WTC11 (cell line): Measurements from ENCODE around the gene ADAMTS18. TPM values are rescaled to one million over a fixed set of nuclear protein-coding genes. Genes with fewer than 3 reads are reported as not detected.

Source experiments
- ATAC-seq: fragments of 200-7000 bp; cut with Tn5 transposase; 2 replicates; pipeline ENCODE4 v1.10.0; 2021; ENCODE audit warnings: mild to moderate bottlenecking, moderate library complexity
- CTCF ChIA-PET: fragments of 300-600 bp; sonication (Branson Sonifier 250); formaldehyde crosslinking; loops from one replicate; lab custom pipeline; 2021; ENCODE audit warnings: antibody characterized with exemption; lab: Charles Lee
- POLR2A ChIA-PET: fragments of 350-600 bp; sonication (Branson Sonifier 250); formaldehyde crosslinking; loops from one replicate; lab custom pipeline; 2021; ENCODE audit warnings: antibody characterized with exemption; lab: Charles Lee
- DNase-seq: peaks from one replicate; pipeline ENCODE4 v3.0.0; 2021; ENCODE audit warnings: low spot score
- H3K27ac Mint-ChIP-seq: 2 replicates; pipeline ENCODE4 v1.8.0; 2021; ENCODE audit warnings: mixed read lengths
- H3K27me3 Mint-ChIP-seq: 2 replicates; pipeline ENCODE4 v1.8.0; 2021; ENCODE audit warnings: low read depth, mild to moderate bottlenecking, moderate library complexity, mixed read lengths
- H3K36me3 Mint-ChIP-seq: 2 replicates; pipeline ENCODE4 v1.8.0; 2021; ENCODE audit warnings: mixed read lengths
- H3K4me1 Mint-ChIP-seq: 2 replicates; pipeline ENCODE4 v1.8.0; 2022; ENCODE audit warnings: mixed read lengths
- H3K4me3 Mint-ChIP-seq: 2 replicates; pipeline ENCODE4 v1.8.0; 2021; ENCODE audit warnings: mild to moderate bottlenecking, moderate library complexity, mixed read lengths
- H3K9me3 Mint-ChIP-seq: 2 replicates; pipeline ENCODE4 v1.8.0; 2021; ENCODE audit warnings: mixed read lengths
- E2F4 ChIP-seq: sonication (generic); formaldehyde crosslinking; IDR thresholded peaks from 2 replicates; pipeline ENCODE4 v1.8.1; 2022; ENCODE audit warnings: low read depth, mild to moderate bottlenecking, moderate library complexity, missing genetic modification reagents, borderline replicate concordance
- E2F5 ChIP-seq: sonication (generic); formaldehyde crosslinking; IDR thresholded peaks from 2 replicates; pipeline ENCODE4 v1.8.1; 2022; ENCODE audit warnings: mild to moderate bottlenecking, moderate library complexity, missing genetic modification reagents
- ESRRA ChIP-seq: sonication (generic); formaldehyde crosslinking; IDR thresholded peaks from 2 replicates; pipeline ENCODE4 v1.8.1; 2022; ENCODE audit warnings: mild to moderate bottlenecking, missing genetic modification reagents, borderline replicate concordance
- ETV6 ChIP-seq: sonication (generic); formaldehyde crosslinking; IDR thresholded peaks from 2 replicates; pipeline ENCODE4 v1.8.1; 2022; ENCODE audit warnings: mild to moderate bottlenecking, missing genetic modification reagents
- GABPB1 ChIP-seq: sonication (generic); formaldehyde crosslinking; IDR thresholded peaks from 2 replicates; pipeline ENCODE4 v1.8.1; 2023; ENCODE audit warnings: mild to moderate bottlenecking, missing genetic modification reagents
- IRF1 ChIP-seq: sonication (generic); formaldehyde crosslinking; IDR thresholded peaks from 2 replicates; pipeline ENCODE4 v1.8.0; 2023; ENCODE audit warnings: missing genetic modification reagents
- MYBL2 ChIP-seq: sonication (generic); formaldehyde crosslinking; IDR thresholded peaks from 2 replicates; pipeline ENCODE4 v1.8.1; 2023; ENCODE audit warnings: mild to moderate bottlenecking, moderate library complexity, missing genetic modification reagents
- PREB ChIP-seq: sonication (generic); formaldehyde crosslinking; IDR thresholded peaks from 2 replicates; pipeline ENCODE4 v1.8.1; 2022; ENCODE audit warnings: mild to moderate bottlenecking, missing genetic modification reagents, moderate library complexity, borderline replicate concordance
- SMAD3 ChIP-seq: sonication (generic); formaldehyde crosslinking; IDR thresholded peaks from 2 replicates; pipeline ENCODE4 v1.8.0; 2022; ENCODE audit warnings: missing genetic modification reagents, mild to moderate bottlenecking, borderline replicate concordance
- SP1 ChIP-seq: sonication (generic); formaldehyde crosslinking; conservative IDR thresholded peaks from 2 replicates; pipeline ENCODE4 v1.8.1; 2022; ENCODE audit warnings: missing genetic modification reagents
- TP53 ChIP-seq: sonication (generic); formaldehyde crosslinking; IDR thresholded peaks from 2 replicates; pipeline ENCODE4 v1.8.1; 2023; ENCODE audit warnings: mild to moderate bottlenecking, missing genetic modification reagents
- USF1 ChIP-seq: sonication (generic); formaldehyde crosslinking; IDR thresholded peaks from 2 replicates; pipeline ENCODE4 v1.8.0; 2022; ENCODE audit warnings: mild to moderate bottlenecking, missing genetic modification reagents
- ZBTB43 ChIP-seq: sonication (generic); formaldehyde crosslinking; IDR thresholded peaks from 2 replicates; pipeline ENCODE4 v1.8.1; 2023; ENCODE audit warnings: mild to moderate bottlenecking, missing genetic modification reagents
- ZMAT4 ChIP-seq: fragments of 250-450 bp; sonication (Bioruptor Pico); IDR thresholded peaks from 2 replicates; pipeline ENCODE4 v1.9.0; 2021; ENCODE audit warnings: mild to moderate bottlenecking
- ZNF281 ChIP-seq: sonication (generic); formaldehyde crosslinking; IDR thresholded peaks from 2 replicates; pipeline ENCODE4 v1.8.0; 2023; ENCODE audit warnings: mild to moderate bottlenecking, missing genetic modification reagents
- ZNF396 ChIP-seq: fragments of 250-450 bp; sonication (Bioruptor Pico); IDR thresholded peaks from 2 replicates; pipeline ENCODE4 v1.8.0; 2021; ENCODE audit warnings: mild to moderate bottlenecking, moderate library complexity, borderline replicate concordance
- ZNF416 ChIP-seq: fragments of 250-450 bp; sonication (Bioruptor Pico); IDR thresholded peaks from 2 replicates; pipeline ENCODE4 v1.9.0; 2021; ENCODE audit warnings: mild to moderate bottlenecking, inconsistent platforms
- ZNF512 ChIP-seq: sonication (generic); formaldehyde crosslinking; IDR thresholded peaks from 2 replicates; pipeline ENCODE4 v1.8.1; 2022; ENCODE audit warnings: missing genetic modification reagents, borderline replicate concordance
- ZNF671 ChIP-seq: fragments of 250-450 bp; sonication (Bioruptor Pico); IDR thresholded peaks from 2 replicates; pipeline ENCODE4 v1.8.0; 2021; ENCODE audit warnings: mild to moderate bottlenecking
- total RNA-seq: library from RNA; stranded (reverse); gene quantifications from 3 replicates; pipeline ENCODE4 v1.2.3, GENCODE V29; 2021

The ADAMTS18 gene
- total RNA-seq, 1 experiment from 2014 or later: 0.17 TPM

GRCh38 chr16:77430360-77430759, 4.5 kb downstream of the ADAMTS18 start:
- no peak overlapping the region for H3K27ac Mint-ChIP-seq
- peaks cover 40% of the 10 kb centered on the region for H3K27me3 Mint-ChIP-seq
- H3K4me3 Mint-ChIP-seq: no peak overlapping the region
- H3K4me1 Mint-ChIP-seq: peaks cover 7% of the 10 kb centered on the region
- no peak for TF ChIP-seq MYBL2 (CRISPR knock-in tag)
- TF ChIP-seq E2F5 (CRISPR knock-in tag): no peak
- no peak for ATAC-seq
- ChIA-PET POLR2A (no interaction called here), CTCF (no interaction called here)
- no peak for DNase-seq
- no peaks in the 10 kb centered on the region for H3K9me3 Mint-ChIP-seq
- H3K36me3 Mint-ChIP-seq: no peaks in the 10 kb centered on the region

GRCh38 chr16:77424871-77425604, 9.8 kb downstream of the ADAMTS18 start:
- Mint-ChIP-seq H3K4me3 (no peak overlapping the region), H3K27me3 (peaks cover 7% of the 10 kb centered on the region; the same call in 1 of the 2 replicates), H3K9me3 (no peaks in the 10 kb centered on the region), H3K36me3 (no peaks in the 10 kb centered on the region), H3K27ac (no peak overlapping the region), H3K4me1 (no peaks in the 10 kb centered on the region)
- ChIA-PET POLR2A (no interaction called here), CTCF (no interaction called here)
- TF ChIP-seq GABPB1 (no peak), ZNF671 (CRISPR knock-in tag) (no peak), IRF1 (CRISPR knock-in tag) (no peak), PREB (CRISPR knock-in tag) (no peak), ZNF396 (CRISPR knock-in tag) (no peak), TP53 (no peak), ZMAT4 (CRISPR knock-in tag) (no peak), ZNF281 (CRISPR knock-in tag) (no peak)
- ATAC-seq (no peak), DNase-seq (no peak)

GRCh38 chr16:77422196-77422784, 12.5 kb downstream of the ADAMTS18 start:
- POLR2A ChIA-PET: no interaction called here
- DNase-seq: no peak
- H3K27me3 Mint-ChIP-seq: 0 out of 2 replicates have a peak, but pooled peaks cover 2% of the 10 kb centered on the region
- no peak for ATAC-seq
- H3K9me3 Mint-ChIP-seq: no peaks in the 10 kb centered on the region
- H3K27ac Mint-ChIP-seq: no peak overlapping the region
- CTCF ChIA-PET: no interaction called here
- 0 out of 2 replicates have a peak, but pooled peaks cover 8% of the 10 kb centered on the region for H3K4me1 Mint-ChIP-seq
- H3K36me3 Mint-ChIP-seq: no peaks in the 10 kb centered on the region
- H3K4me3 Mint-ChIP-seq: no peak overlapping the region
- TF ChIP-seq ZNF512 (CRISPR knock-in tag): no peak
- no peak for TF ChIP-seq ZNF416 (CRISPR knock-in tag)
- no peak for TF ChIP-seq SMAD3 (CRISPR knock-in tag)
- TF ChIP-seq ZMAT4 (CRISPR knock-in tag): no peak
- TF ChIP-seq E2F4 (CRISPR knock-in tag): no peak
- no peak for TF ChIP-seq ETV6 (CRISPR knock-in tag)
- no peak for TF ChIP-seq SP1
- no peak for TF ChIP-seq USF1 (CRISPR knock-in tag)
- TF ChIP-seq ZBTB43: no peak
- no peak for TF ChIP-seq ESRRA (CRISPR knock-in tag)
